HG03520 (cell line): ENCODE results near the gene CDK4.
"Not testable (repeated sequence)": the region's sequence is repeated elsewhere in the genome, so short reads cannot be mapped to it uniquely, and the experiment has no call there.

ENCODE experiments used
- ATAC-seq: cut with Tn5 transposase; IDR thresholded peaks from one replicate; pipeline ENCODE4 v1.9.1; 2021; ENCODE audit warnings: mild to moderate bottlenecking, moderate library complexity; ENCODE audit not compliant: unreplicated experiment

The CDK4 gene

GRCh38 chr12:57715036-57715748, 36.9 kb downstream of the CDK4 start:
- ATAC-seq, result not testable (repeated sequence)

- ATAC-seq, result no peak
Measured at GRCh38 chr12:57713209-57713608, 38.9 kb downstream of the CDK4 start.

- no peak for ATAC-seq
Measured at GRCh38 chr12:57712701-57713100, 39.4 kb downstream of the CDK4 start.

GRCh38 chr12:57708296-57708695, 43.8 kb downstream of the CDK4 start:
- no peak for ATAC-seq

GRCh38 chr12:57707250-57707649, 44.9 kb downstream of the CDK4 start:
- no peak for ATAC-seq

- ATAC-seq, result no peak
Measured at GRCh38 chr12:57700317-57700716, 51.8 kb downstream of the CDK4 start.

GRCh38 chr12:57698414-57698813, 53.7 kb downstream of the CDK4 start:
- no peak for ATAC-seq
